ENCODE measurements around the gene ZNF329. TPM values are rescaled to one million over a fixed set of nuclear protein-coding genes. Genes with fewer than 3 reads are reported as not detected.

ZNF329 gene
- total RNA-seq (2021; fragmentation: NEBNext Ultra II Directional; extraction: Animal tissue kit (Norgen Biotek cat#: 25700)) (11.2 and 12.0 TPM in 2 replicates), polyA plus RNA-seq (2011; rRNA removed) (5.0 and 5.8 TPM in 2 replicates), polyA minus RNA-seq (2011; rRNA and poly(A)+ RNA removed) (17.6 and 18.5 TPM in 2 replicates)
- 7.8 TPM for polyA plus RNA-seq (2011; cell fraction: cytosol; rRNA removed)
- polyA plus RNA-seq (2011; cell fraction: nucleus; rRNA removed): 5.4 TPM
- polyA plus RNA-seq (2012, experiment 1 of 2): 8.2 to 12.5 TPM (median 9.8 TPM) in 4 replicates
- polyA plus RNA-seq (2012, experiment 2 of 2): 2.1 TPM
- polyA plus RNA-seq (2013, experiment 1 of 2): 5.5 TPM
- 6.1 TPM for polyA plus RNA-seq (2013, experiment 2 of 2)
- polyA minus RNA-seq (2011; cell fraction: cytosol; rRNA and poly(A)+ RNA removed): 11.0 TPM
- polyA minus RNA-seq (2011; cell fraction: nucleus; rRNA and poly(A)+ RNA removed): 8.4 TPM
- long read RNA-seq, experiment 1, partial matches to known transcripts: 0 of 3 reads
- long read RNA-seq, experiment 1, other reads (novel, unspliced or antisense): 3 of 3 reads
- long read RNA-seq, experiment 2: 0 reads

DNA sequence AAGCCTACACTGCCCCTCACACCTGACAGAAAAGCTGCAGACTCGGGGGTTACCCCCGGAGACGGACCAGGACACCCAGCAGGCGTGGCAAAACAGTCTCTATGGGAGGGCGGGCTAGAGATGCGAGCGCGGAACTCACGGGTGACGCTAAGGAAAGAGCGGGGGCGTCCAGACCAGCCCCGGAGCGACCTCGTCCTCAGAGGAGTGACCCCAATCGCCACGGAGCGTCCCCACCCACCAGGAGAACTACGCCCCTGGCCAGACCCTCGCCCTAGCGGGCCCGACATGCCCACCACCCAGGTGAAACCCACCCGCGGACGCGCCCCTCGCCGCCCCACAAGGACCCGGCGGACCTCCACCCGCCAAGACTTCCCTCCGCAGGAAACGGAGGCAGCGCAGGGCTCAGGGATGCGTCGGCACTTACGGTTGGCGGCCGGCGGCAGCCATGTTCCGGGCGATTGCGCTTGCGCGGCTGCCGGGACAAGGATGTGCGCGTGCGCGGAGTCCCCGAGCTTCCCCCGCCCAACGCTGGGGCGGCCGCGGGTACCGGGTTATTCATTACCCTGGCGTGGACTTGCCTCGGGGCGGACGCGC is at the start of gene ZNF329:
Gene ZNF329, minus strand, starts transcription at position 462 of the 594 bp plus-strand sequence. CDS start 21,286 bp downstream, outside the sequence.
- Histone ChIP-seq H3K27me3 (replicated peaks in 1 of 4; ENCODE audit: control insufficient read depth in 3 of 4, extremely low read depth in 1 of 4, insufficient read depth in 3 of 4, low read length in 3 of 4) (no peaks in the 10 kb centered on the region), H3K4me2 (ENCODE audit: insufficient read depth in 1 of 2, low read depth in 2 of 2, low read length in 2 of 2) (peak within 1 kb of the TSS; percentile 79 to 91), H3K36me3 (ENCODE audit: control insufficient read depth in 2 of 4, insufficient read depth in 4 of 4, low read length in 3 of 4) (peaks cover 0 to 5% (median 0%) of the 10 kb centered on the region in 4 experiments; a peak in 2 of 8 replicates), H2BK12ac (ENCODE audit: low read depth, low read length) (peak within 1 kb of the TSS; percentile 75; the same call in 1 of the 2 replicates), H3K23ac (ENCODE audit: insufficient read length) (no peak within 1 kb of the TSS), H3K56ac (replicated peaks; ENCODE audit: insufficient read length, low read depth, low read length) (peak within 1 kb of the TSS; percentile 59), H4K5ac (ENCODE audit: insufficient read length, low read depth, low read length) (peak within 1 kb of the TSS; percentile 88), H2BK20ac (ENCODE audit: low read length) (no peak within 1 kb of the TSS), H2BK15ac (ENCODE audit: low read length) (no peak within 1 kb of the TSS), H3K79me2 (ENCODE audit: control insufficient read depth in 1 of 2, insufficient read depth in 2 of 2, low read length in 2 of 2) (peaks cover 0 to 26% of the 10 kb centered on the region in 2 experiments; a peak in 2 of 4 replicates), H4K8ac (ENCODE audit: extremely low read depth, insufficient read depth, low read length) (peak within 1 kb of the TSS; percentile 97), H3K23me2 (ENCODE audit: low read depth, low read length) (peaks cover 5% of the 10 kb centered on the region; the same call in 1 of the 2 replicates), H3K9ac (replicated peaks in 1 of 4; ENCODE audit: extremely low read depth in 1 of 4, low read depth in 3 of 4, low read length in 3 of 4) (peak within 1 kb of the TSS; percentile 67 to 83 (median 79)), H3K14ac (ENCODE audit: insufficient read length) (no peak within 1 kb of the TSS), H2BK5ac (ENCODE audit: low read depth, low read length) (peak within 1 kb of the TSS; percentile 77; the same call in 1 of the 2 replicates), H3K4me3 (ENCODE audit: extremely low read depth in 1 of 4, insufficient read depth in 2 of 4, low read depth in 3 of 4, low read length in 4 of 4) (peak within 1 kb of the TSS; percentile 70 to 99 (median 72)), H2BK120ac (replicated peaks; ENCODE audit: low read depth, low read length) (no peak within 1 kb of the TSS), H3K27ac (ENCODE audit: low read depth, low read length) (peak within 1 kb of the TSS; percentile 84), H4K20me1 (replicated peaks in 1 of 2; ENCODE audit: control insufficient read depth in 1 of 2, insufficient read depth in 2 of 2, low read length in 2 of 2) (no peaks in the 10 kb centered on the region), H4K91ac (replicated peaks; ENCODE audit: insufficient read length, low read length) (no peak within 1 kb of the TSS), H3K4ac (replicated peaks; ENCODE audit: insufficient read length, low read depth, low read length) (peak within 1 kb of the TSS; percentile 78), H3K4me1 (replicated peaks in 1 of 4; ENCODE audit: control insufficient read depth in 3 of 4, insufficient read depth in 4 of 4, low read length in 3 of 4) (no peaks in the 10 kb centered on the region; a peak in 2 of 7 replicates), H3K18ac (ENCODE audit: extremely low read depth, low read length) (peak within 1 kb of the TSS; percentile 68), H3K9me3 (ENCODE audit: insufficient read depth in 2 of 2, low read depth in 1 of 2, low read length in 1 of 2) (peaks cover 5 to 23% of the 10 kb centered on the region in 2 experiments; a peak in 3 of 4 replicates), H2AFZ (ENCODE audit: low read length) (peak within 1 kb of the TSS; percentile 65; the same call in 1 of the 2 replicates), H2AK5ac (ENCODE audit: low read depth, low read length) (no peak within 1 kb of the TSS), H3K79me1 (ENCODE audit: low read depth, low read length) (no peaks in the 10 kb centered on the region)
- FAIRE-seq (no peak), DNase-seq (ENCODE audit: low read depth in 1 of 2, low spot score in 2 of 2) (peak in 1 of 2 experiments; percentile 96)
- WGBS, 2 experiments (ENCODE audit: extremely low coverage in 1 of 2, insufficient coverage in 1 of 2, insufficient read length in 1 of 2, insufficient replicate concordance in 2 of 2, low coverage in 1 of 2, low lambda C conversion rate in 2 of 2, missing lambda C conversion rate in 1 of 2): 1% methylated on average over 50 of the region's 62 CpGs; no CpG with 5 or more reads in 1 of the 2 experiments
- ChIA-PET POLR2A (ENCODE audit: partially characterized antibody) (interaction anchor here (0.8 to 2.4 kb wide), 11 partner anchors 10 to 215 kb away, joined by 3 to 13 read pairs (median 4); partner anchors contain the start of genes ZNF274, ZNF418, ZNF606 and ZSCAN18), CTCF (ENCODE audit: partially characterized antibody) (interaction anchor here (1.0 kb wide), 1 partner anchor 52 kb away, joined by 3 read pairs; no protein-coding TSS in a partner anchor)
- TF ChIP-seq TBP (IDR thresholded peaks at IDR 0.05; ENCODE audit: low read depth, low read length) (peak; percentile 35; the same call in 1 of the 2 replicates), NRF1 (IDR thresholded peaks at IDR 0.05; ENCODE audit: low read depth, low read length) (peak; percentile 68), GTF2F1 (IDR thresholded peaks at IDR 0.05; ENCODE audit: borderline replicate concordance, low read depth, low read length) (no peak), RAD21 (IDR thresholded peaks at IDR 0.05 in 1 of 2, conservative IDR thresholded peaks at IDR 0.05 in 1 of 2; ENCODE audit: low read depth in 2 of 2, low read length in 2 of 2) (0 out of 4 replicates have a peak, but pooled peaks of 1 of the 2 experiments have one; percentile 6), E2F6 (IDR thresholded peaks at IDR 0.05) (no peak), EZH2 (IDR thresholded peaks at IDR 0.05; ENCODE audit: low read depth, low read length, severe bottlenecking) (no peak), POU5F1 (IDR thresholded peaks at IDR 0.05; ENCODE audit: low read depth, low read length) (no peak), PHF8 (conservative IDR thresholded peaks at IDR 0.05; ENCODE audit: low read depth, low read length) (peak; percentile 82)
